HG02678 (cell line): Measurements from ENCODE around the gene ACADVL.

ENCODE experiments used
- ATAC-seq: cut with Tn5 transposase; IDR thresholded peaks from one replicate; pipeline ENCODE4 v1.9.1; 2021; ENCODE audit warnings: mild to moderate bottlenecking, moderate library complexity; ENCODE audit not compliant: unreplicated experiment

Gene ACADVL

GRCh38 chr17:7250695-7251627, 31.2 kb downstream of the ACADVL start:
- ATAC-seq, result no peak

GRCh38 chr17:7251661-7252175, 32.0 kb downstream of the ACADVL start, which contains the start of gene CTDNEP1:
Gene CTDNEP1 (minus strand): TSS chr17:7251734. CDS start chr17:7251296, 438 bp downstream.
- peak; percentile 81 for ATAC-seq

GRCh38 chr17:7252176-7253043, 32.7 kb downstream of the ACADVL start, which contains the start of gene ELP5:
Gene ELP5 (plus strand): TSS chr17:7252215. CDS start chr17:7252551, 336 bp downstream.
- ATAC-seq, result peak; percentile 50

- no peak for ATAC-seq
Measured at GRCh38 chr17:7253082-7253481, 33.3 kb downstream of the ACADVL start.

GRCh38 chr17:7254511-7254910, 34.8 kb downstream of the ACADVL start:
- ATAC-seq, result no peak

GRCh38 chr17:7256766-7257456, 37.2 kb downstream of the ACADVL start:
- no peak for ATAC-seq

- no peak for ATAC-seq
Measured at GRCh38 chr17:7258731-7259554, 39.2 kb downstream of the ACADVL start.

- ATAC-seq, result no peak
Measured at GRCh38 chr17:7259555-7259889, 39.8 kb downstream of the ACADVL start.

GRCh38 chr17:7260151-7260550, 40.4 kb downstream of the ACADVL start:
- no peak for ATAC-seq

- ATAC-seq, result no peak
Measured at GRCh38 chr17:7260651-7261378, 41.1 kb downstream of the ACADVL start.

- ATAC-seq, result no peak
Measured at GRCh38 chr17:7261379-7262191, 41.8 kb downstream of the ACADVL start.

GRCh38 chr17:7262192-7262934, 42.6 kb downstream of the ACADVL start, which contains the start of gene CLDN7:
Gene CLDN7 (minus strand): TSS chr17:7262478. CDS start chr17:7262043, 435 bp downstream.
- no peak for ATAC-seq

- ATAC-seq, result no peak
Measured at GRCh38 chr17:7262935-7263800, 43.4 kb downstream of the ACADVL start.

- no peak for ATAC-seq
Measured at GRCh38 chr17:7263801-7264078, 44.0 kb downstream of the ACADVL start.

- ATAC-seq, result no peak
Measured at GRCh38 chr17:7266784-7267183, 47.0 kb downstream of the ACADVL start.
